ENCODE data around the gene PLGLB2. TPM values are rescaled to one million over a fixed set of nuclear protein-coding genes. Genes with fewer than 3 reads are reported as not detected.
"Not testable (repeated sequence)": the region's sequence is repeated elsewhere in the genome, so short reads cannot be mapped to it uniquely, and the experiment has no call there.

Gene PLGLB2
- total RNA-seq: 1 to 10 TPM in 2 of 4 donors, under 1 TPM in 2; 0.39 to 6.7 (median 1.5) TPM

- not testable (repeated sequence) for H3K27me3 ChIP-seq; H3K9me3 ChIP-seq; DNase-seq (ENCODE audit: low spot score in 2 of 2); H3K27ac ChIP-seq; H3K36me3 ChIP-seq; H3K4me1 ChIP-seq; H3K4me3 ChIP-seq
- WGBS, 2 donors: 73 to 100% methylated on average over 1 to 2 of the region's 3 CpGs
These were observed at the start of gene PLGLB2 for GRCh38 chr2:87747791-87748190. Gene PLGLB2 (plus strand): TSS chr2:87748087. CDS start chr2:87748154, 67 bp downstream.

GRCh38 chr2:87704572-87705323 is 43.1 kb upstream of the PLGLB2 start:
- not testable (repeated sequence) for H3K27ac ChIP-seq; H3K27me3 ChIP-seq; H3K36me3 ChIP-seq; H3K4me3 ChIP-seq; H3K4me1 ChIP-seq; H3K9me3 ChIP-seq; DNase-seq (ENCODE audit: low spot score in 2 of 2)
- 76 to 77% methylated on average over 2 to 3 of the region's 4 CpGs for WGBS, 2 donors

GRCh38 chr2:87708368-87708767 is 39.5 kb upstream of the PLGLB2 start:
- H3K36me3 ChIP-seq; H3K27me3 ChIP-seq; H3K4me1 ChIP-seq; DNase-seq (ENCODE audit: low spot score in 2 of 2); H3K27ac ChIP-seq; H3K4me3 ChIP-seq; H3K9me3 ChIP-seq: not testable (repeated sequence)
- WGBS, 2 donors: 60 to 80% methylated on average over 1 of the region's 2 CpGs

- H3K9me3 ChIP-seq; H3K27me3 ChIP-seq; DNase-seq (ENCODE audit: low spot score in 2 of 2); H3K4me3 ChIP-seq; H3K27ac ChIP-seq; H3K36me3 ChIP-seq; H3K4me1 ChIP-seq: not testable (repeated sequence)
- WGBS, 2 donors: no CpG with 5 or more reads among the region's 8 CpGs
These were observed 19.8 kb upstream of the PLGLB2 start for GRCh38 chr2:87727940-87728599.

GRCh38 chr2:87740928-87741327 is 7.0 kb upstream of the PLGLB2 start:
- not testable (repeated sequence) for H3K9me3 ChIP-seq; H3K36me3 ChIP-seq; H3K27ac ChIP-seq; H3K4me3 ChIP-seq; DNase-seq (ENCODE audit: low spot score in 2 of 2); H3K4me1 ChIP-seq; H3K27me3 ChIP-seq

GRCh38 chr2:87742393-87743108 is 5.3 kb upstream of the PLGLB2 start:
- WGBS, 2 donors: no CpG with 5 or more reads among the region's 3 CpGs
- DNase-seq (ENCODE audit: low spot score in 2 of 2); H3K27ac ChIP-seq; H3K9me3 ChIP-seq; H3K36me3 ChIP-seq; H3K27me3 ChIP-seq; H3K4me3 ChIP-seq; H3K4me1 ChIP-seq: not testable (repeated sequence)

GRCh38 chr2:87743638-87744037 is 4.2 kb upstream of the PLGLB2 start:
- not testable (repeated sequence) for H3K36me3 ChIP-seq; H3K9me3 ChIP-seq; H3K4me3 ChIP-seq; H3K4me1 ChIP-seq; DNase-seq (ENCODE audit: low spot score in 2 of 2); H3K27ac ChIP-seq; H3K27me3 ChIP-seq
- 73 to 83% methylated on average over 1 to 4 of the region's 5 CpGs for WGBS, 2 donors

GRCh38 chr2:87745353-87745951 is 2.4 kb upstream of the PLGLB2 start:
- H3K27ac ChIP-seq; H3K36me3 ChIP-seq; DNase-seq (ENCODE audit: low spot score in 2 of 2); H3K4me1 ChIP-seq; H3K4me3 ChIP-seq; H3K27me3 ChIP-seq; H3K9me3 ChIP-seq: not testable (repeated sequence)
- 86 to 89% methylated on average over 3 to 5 of the region's 9 CpGs for WGBS, 2 donors

GRCh38 chr2:87748524-87748923 is 637 bp downstream of the PLGLB2 start:
- H3K9me3 ChIP-seq; DNase-seq (ENCODE audit: low spot score in 2 of 2); H3K27me3 ChIP-seq; H3K4me3 ChIP-seq; H3K27ac ChIP-seq; H3K4me1 ChIP-seq; H3K36me3 ChIP-seq: not testable (repeated sequence)
- WGBS, 2 donors: 92 to 100% methylated on average over 2 of the region's 8 CpGs

GRCh38 chr2:87750560-87750959 is 2.7 kb downstream of the PLGLB2 start:
- not testable (repeated sequence) for H3K36me3 ChIP-seq; H3K27ac ChIP-seq; DNase-seq (ENCODE audit: low spot score in 2 of 2); H3K9me3 ChIP-seq; H3K4me1 ChIP-seq; H3K4me3 ChIP-seq; H3K27me3 ChIP-seq
- WGBS, 2 donors: 80 to 85% methylated on average over 4 to 5 of the region's 11 CpGs

- DNase-seq (ENCODE audit: low spot score in 2 of 2); H3K27me3 ChIP-seq: not testable (repeated sequence)
- WGBS, 2 donors: 84 to 96% methylated on average over 3 to 4 of the region's 4 CpGs
These were observed 6.9 kb downstream of the PLGLB2 start for GRCh38 chr2:87754759-87755158.

More at GRCh38 chr2:87754759-87755158, 6.9 kb downstream of the PLGLB2 start:
- not testable (repeated sequence) for H3K4me3 ChIP-seq, H3K36me3 ChIP-seq, H3K4me1 ChIP-seq, H3K9me3 ChIP-seq, H3K27ac ChIP-seq
